NCI-H446 treated with DMSO at 0.1 percent for 48 hours (cell line): ENCODE measurements around the gene RTF1.

Experiments used
- DNase-seq: peaks from one replicate; lab custom pipeline; 2025; lab: John Stamatoyannopoulos, UW

RTF1 gene

GRCh38 chr15:41487802-41488201, 70.9 kb downstream of the RTF1 start:
- no peak for DNase-seq

GRCh38 chr15:41489641-41490040, 72.7 kb downstream of the RTF1 start:
- no peak for DNase-seq

- DNase-seq, result peak; percentile 69
These were observed 73.5 kb downstream of the RTF1 start for GRCh38 chr15:41490355-41490754.

- DNase-seq, result no peak
These were observed 75.0 kb downstream of the RTF1 start for GRCh38 chr15:41491889-41492288.

GRCh38 chr15:41492597-41493204, 75.8 kb downstream of the RTF1 start:
- DNase-seq, result no peak

- DNase-seq, result peak; percentile 40
These were observed 76.5 kb downstream of the RTF1 start, which contains the start of gene ITPKA for GRCh38 chr15:41493205-41493901. Gene ITPKA (plus strand): TSS chr15:41493874. CDS start chr15:41493928, 54 bp downstream.

GRCh38 chr15:41493902-41494189, 77.0 kb downstream of the RTF1 start:
- DNase-seq, result no peak

- DNase-seq, result no peak
These were observed 77.5 kb downstream of the RTF1 start for GRCh38 chr15:41494190-41494921.

- no peak for DNase-seq
These were observed 78.2 kb downstream of the RTF1 start for GRCh38 chr15:41494922-41495735.

GRCh38 chr15:41495736-41496599, 79.1 kb downstream of the RTF1 start:
- no peak for DNase-seq

GRCh38 chr15:41498657-41499056, 81.8 kb downstream of the RTF1 start:
- no peak for DNase-seq

GRCh38 chr15:41499109-41499851, 82.4 kb downstream of the RTF1 start:
- DNase-seq, result no peak

GRCh38 chr15:41501191-41501917, 84.5 kb downstream of the RTF1 start:
- no peak for DNase-seq

GRCh38 chr15:41501931-41502794, 85.3 kb downstream of the RTF1 start:
- no peak for DNase-seq

- DNase-seq, result no peak
These were observed 86.1 kb downstream of the RTF1 start for GRCh38 chr15:41502795-41503668.

- DNase-seq, result no peak
These were observed 86.7 kb downstream of the RTF1 start for GRCh38 chr15:41503669-41504010.

- DNase-seq, result no peak
These were observed 88.0 kb downstream of the RTF1 start for GRCh38 chr15:41504751-41505492.
